IPS-18c (cell line): ENCODE results near the gene KRT35.

Experiments
- H3K4me3 ChIP-seq: 2 replicates; pipeline ENCODE4 v1.7.0; 2013; ENCODE audit warnings: low read depth, mild to moderate bottlenecking, low read length, moderate library complexity; ENCODE audit not compliant: insufficient read depth
- H3K9me3 ChIP-seq: one replicate; pipeline ENCODE4 v1.6.1; 2013; ENCODE audit warnings: mild to moderate bottlenecking, low read length, moderate library complexity; ENCODE audit not compliant: control insufficient read depth, insufficient read depth

Gene KRT35

GRCh38 chr17:41496803-41497484, 16.0 kb upstream of the KRT35 start:
- Histone ChIP-seq H3K4me3 (no peak overlapping the region), H3K9me3 (no peaks in the 10 kb centered on the region)

GRCh38 chr17:41494524-41494923, 13.6 kb upstream of the KRT35 start:
- H3K4me3 ChIP-seq = no peak overlapping the region
- no peaks in the 10 kb centered on the region for H3K9me3 ChIP-seq

GRCh38 chr17:41492771-41493170, 11.8 kb upstream of the KRT35 start:
- no peaks in the 10 kb centered on the region for H3K9me3 ChIP-seq
- no peak overlapping the region for H3K4me3 ChIP-seq

- Histone ChIP-seq H3K9me3 (peaks cover under 1% of the 10 kb centered on the region), H3K4me3 (no peak overlapping the region)
These were observed 11.4 kb upstream of the KRT35 start for GRCh38 chr17:41492351-41492750.

GRCh38 chr17:41491476-41491875, 10.5 kb upstream of the KRT35 start:
- Histone ChIP-seq H3K9me3 (peaks cover 2% of the 10 kb centered on the region), H3K4me3 (no peak overlapping the region)

GRCh38 chr17:41490000-41490990, 9.3 kb upstream of the KRT35 start:
- Histone ChIP-seq H3K9me3 (peaks cover 2% of the 10 kb centered on the region), H3K4me3 (no peak overlapping the region)

GRCh38 chr17:41489531-41489930, 8.6 kb upstream of the KRT35 start, which contains the start of gene KRT36:
TSS of gene KRT36 (minus strand) at chr17:41489910. CDS start at chr17:41489864, 46 bp downstream.
- H3K9me3 ChIP-seq = peaks cover 2% of the 10 kb centered on the region
- no peak within 1 kb of the TSS for H3K4me3 ChIP-seq

GRCh38 chr17:41486809-41487530, 6.0 kb upstream of the KRT35 start:
- Histone ChIP-seq H3K4me3 (no peak overlapping the region), H3K9me3 (peaks cover 2% of the 10 kb centered on the region)

GRCh38 chr17:41486316-41486715, 5.4 kb upstream of the KRT35 start:
- Histone ChIP-seq H3K9me3 (peaks cover 2% of the 10 kb centered on the region), H3K4me3 (no peak overlapping the region)

GRCh38 chr17:41484920-41485904, 4.3 kb upstream of the KRT35 start:
- peaks cover 2% of the 10 kb centered on the region for H3K9me3 ChIP-seq
- H3K4me3 ChIP-seq = no peak overlapping the region

GRCh38 chr17:41483991-41484826, 3.3 kb upstream of the KRT35 start:
- no peak overlapping the region for H3K4me3 ChIP-seq
- peaks cover 2% of the 10 kb centered on the region for H3K9me3 ChIP-seq

GRCh38 chr17:41483531-41483930, 2.6 kb upstream of the KRT35 start:
- Histone ChIP-seq H3K9me3 (peaks cover 2% of the 10 kb centered on the region), H3K4me3 (no peak overlapping the region)

- Histone ChIP-seq H3K4me3 (no peak overlapping the region), H3K9me3 (no peaks in the 10 kb centered on the region)
These were observed 370 bp downstream of the KRT35 start for GRCh38 chr17:41480581-41480980.

GRCh38 chr17:41480136-41480535, 815 bp downstream of the KRT35 start:
- Histone ChIP-seq H3K4me3 (no peak overlapping the region), H3K9me3 (no peaks in the 10 kb centered on the region)

- Histone ChIP-seq H3K4me3 (no peak overlapping the region), H3K9me3 (no peaks in the 10 kb centered on the region)
These were observed 2.7 kb downstream of the KRT35 start for GRCh38 chr17:41478237-41478636.
